ENCODE results near the gene PIGQ.
A peak's percentile ranks its signal among the peaks of the same experiment; 100 is the strongest.

PIGQ gene

DNA sequence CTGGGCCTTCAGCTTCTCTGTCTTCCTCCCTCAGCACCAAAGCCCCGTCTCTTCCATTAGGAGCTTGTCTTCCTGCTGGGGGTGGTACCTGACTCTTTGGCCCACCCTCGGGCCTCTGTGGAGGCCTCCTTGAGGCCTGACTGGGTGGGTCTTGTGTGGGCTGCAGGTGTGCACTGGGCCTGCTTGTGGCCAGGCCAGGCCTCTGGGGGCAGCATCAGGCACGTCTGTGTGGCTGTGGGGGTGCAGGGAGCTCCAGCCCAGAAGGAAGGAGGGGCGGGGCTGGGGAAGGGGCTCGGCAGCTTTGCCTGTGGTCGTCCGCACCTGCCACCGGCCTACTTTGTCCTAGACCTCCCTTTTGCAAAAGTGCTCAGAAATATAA lies 7.0 kb downstream of the PIGQ start:
- TF ChIP-seq, protein P1, sequence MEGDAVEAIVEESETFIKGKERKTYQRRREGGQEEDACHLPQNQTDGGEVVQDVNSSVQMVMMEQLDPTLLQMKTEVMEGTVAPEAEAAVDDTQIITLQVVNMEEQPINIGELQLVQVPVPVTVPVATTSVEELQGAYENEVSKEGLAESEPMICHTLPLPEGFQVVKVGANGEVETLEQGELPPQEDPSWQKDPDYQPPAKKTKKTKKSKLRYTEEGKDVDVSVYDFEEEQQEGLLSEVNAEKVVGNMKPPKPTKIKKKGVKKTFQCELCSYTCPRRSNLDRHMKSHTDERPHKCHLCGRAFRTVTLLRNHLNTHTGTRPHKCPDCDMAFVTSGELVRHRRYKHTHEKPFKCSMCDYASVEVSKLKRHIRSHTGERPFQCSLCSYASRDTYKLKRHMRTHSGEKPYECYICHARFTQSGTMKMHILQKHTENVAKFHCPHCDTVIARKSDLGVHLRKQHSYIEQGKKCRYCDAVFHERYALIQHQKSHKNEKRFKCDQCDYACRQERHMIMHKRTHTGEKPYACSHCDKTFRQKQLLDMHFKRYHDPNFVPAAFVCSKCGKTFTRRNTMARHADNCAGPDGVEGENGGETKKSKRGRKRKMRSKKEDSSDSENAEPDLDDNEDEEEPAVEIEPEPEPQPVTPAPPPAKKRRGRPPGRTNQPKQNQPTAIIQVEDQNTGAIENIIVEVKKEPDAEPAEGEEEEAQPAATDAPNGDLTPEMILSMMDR (IDR thresholded peaks at IDR 0.05; ENCODE audit: low read depth, low read length): no peak
- no peak for TF ChIP-seq EZH2phosphoT487 (IDR thresholded peaks at IDR 0.05; ENCODE audit: low read depth)

DNA sequence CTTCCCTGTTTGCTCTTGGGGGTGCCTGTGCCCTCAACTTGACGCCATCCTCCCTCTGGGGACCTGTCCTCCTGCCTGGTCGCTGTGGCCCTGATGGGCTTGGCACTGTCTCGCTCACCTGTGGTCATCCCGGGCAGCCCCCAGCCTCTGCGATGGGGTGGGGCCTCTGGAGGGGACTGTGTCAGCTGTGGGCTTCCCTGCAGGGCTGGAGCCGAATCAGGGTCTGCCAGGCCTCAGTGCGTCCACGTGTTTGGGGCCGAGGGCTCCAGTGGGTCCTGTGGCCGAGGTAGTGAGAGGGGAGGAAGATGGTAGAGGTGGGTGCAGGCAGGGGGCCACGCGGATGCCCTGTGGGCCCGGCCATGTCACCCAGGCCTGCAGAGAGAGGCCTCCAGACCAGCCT lies 8.0 kb downstream of the PIGQ start:
- Histone ChIP-seq H3K4me1 (ENCODE audit: low read length) (no peaks in the 10 kb centered on the region), H3K27me3 (ENCODE audit: low read depth, low read length) (no peaks in the 10 kb centered on the region), H3K4me2 (ENCODE audit: low read length) (no peak overlapping the region), H3K4me3 (ENCODE audit: low read length) (no peak overlapping the region), H2AFZ (ENCODE audit: low read depth, low read length) (no peak overlapping the region), H3K9ac (ENCODE audit: low read length) (no peak overlapping the region), H4K20me1 (ENCODE audit: insufficient read depth, low read length) (no peaks in the 10 kb centered on the region), H3K79me2 (ENCODE audit: low read length) (no peaks in the 10 kb centered on the region), H3K27ac (ENCODE audit: low read length) (no peak overlapping the region), H3K36me3 (replicated peaks; ENCODE audit: low read depth, low read length) (no peaks in the 10 kb centered on the region), H3K9me3 (ENCODE audit: insufficient read depth, low read length) (no peaks in the 10 kb centered on the region)
- TF ChIP-seq, protein P1 (IDR thresholded peaks at IDR 0.05; ENCODE audit: low read depth, low read length): no peak

More for the DNA sequence above, 7.0 kb downstream of the PIGQ start:
- Histone ChIP-seq H2AFZ (ENCODE audit: low read depth, low read length) (no peak overlapping the region), H3K9me3 (ENCODE audit: insufficient read depth, low read length) (no peaks in the 10 kb centered on the region), H3K4me1 (ENCODE audit: low read length) (no peaks in the 10 kb centered on the region), H3K36me3 (replicated peaks; ENCODE audit: low read depth, low read length) (no peaks in the 10 kb centered on the region), H3K79me2 (ENCODE audit: low read length) (no peaks in the 10 kb centered on the region), H3K9ac (ENCODE audit: low read length) (no peak overlapping the region), H3K4me2 (ENCODE audit: low read length) (no peak overlapping the region), H3K27ac (ENCODE audit: low read length) (no peak overlapping the region), H3K27me3 (ENCODE audit: low read depth, low read length) (no peaks in the 10 kb centered on the region), H3K4me3 (ENCODE audit: low read length) (no peak overlapping the region), H4K20me1 (ENCODE audit: insufficient read depth, low read length) (no peaks in the 10 kb centered on the region)

DNA sequence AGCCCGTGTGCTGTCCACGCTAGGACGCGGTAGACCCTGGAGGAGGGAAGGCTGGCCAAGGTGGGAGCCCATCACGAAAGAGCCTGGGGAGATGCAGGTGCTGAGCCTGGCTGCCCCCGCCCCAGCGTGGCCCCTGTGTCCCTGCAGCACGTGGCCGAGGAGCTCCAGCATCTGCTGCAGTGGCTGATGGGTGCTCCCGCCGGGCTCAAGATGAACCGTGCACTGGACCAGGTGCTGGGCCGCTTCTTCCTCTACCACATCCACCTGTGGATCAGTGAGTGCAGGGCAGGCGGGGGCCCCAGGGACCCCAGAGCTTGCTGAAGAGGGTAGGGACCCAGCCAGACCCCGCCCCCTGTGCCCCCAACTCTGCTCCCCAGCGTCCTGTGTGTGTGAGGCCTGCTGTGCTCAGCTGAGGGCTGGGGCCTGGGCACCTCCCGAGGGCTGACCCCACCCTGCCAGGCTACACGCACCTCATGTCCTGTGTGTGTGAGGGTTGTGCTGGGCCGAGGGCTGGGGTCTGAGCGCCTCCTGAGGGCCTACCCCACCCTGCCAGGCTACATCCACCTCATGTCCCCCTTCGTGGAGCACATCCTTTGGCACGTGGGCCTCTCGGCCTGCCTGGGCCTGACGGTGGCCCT lies 8.6 kb downstream of the PIGQ start:
- Histone ChIP-seq H3K27me3 (ENCODE audit: low read depth, low read length) (no peaks in the 10 kb centered on the region), H3K79me2 (ENCODE audit: low read length) (no peaks in the 10 kb centered on the region), H2AFZ (ENCODE audit: low read depth, low read length) (no peak overlapping the region), H4K20me1 (ENCODE audit: insufficient read depth, low read length) (no peaks in the 10 kb centered on the region), H3K4me3 (ENCODE audit: low read length) (no peak overlapping the region), H3K27ac (ENCODE audit: low read length) (no peak overlapping the region), H3K36me3 (replicated peaks; ENCODE audit: low read depth, low read length) (no peaks in the 10 kb centered on the region), H3K9me3 (ENCODE audit: insufficient read depth, low read length) (no peaks in the 10 kb centered on the region), H3K4me1 (ENCODE audit: low read length) (no peaks in the 10 kb centered on the region), H3K4me2 (ENCODE audit: low read length) (no peak overlapping the region; the same call in 1 of the 2 replicates), H3K9ac (ENCODE audit: low read length) (no peak overlapping the region)
- TF ChIP-seq EZH2phosphoT487 (IDR thresholded peaks at IDR 0.05; ENCODE audit: low read depth): no peak
- TF ChIP-seq, protein P1 (IDR thresholded peaks at IDR 0.05; ENCODE audit: low read depth, low read length): no peak

DNA sequence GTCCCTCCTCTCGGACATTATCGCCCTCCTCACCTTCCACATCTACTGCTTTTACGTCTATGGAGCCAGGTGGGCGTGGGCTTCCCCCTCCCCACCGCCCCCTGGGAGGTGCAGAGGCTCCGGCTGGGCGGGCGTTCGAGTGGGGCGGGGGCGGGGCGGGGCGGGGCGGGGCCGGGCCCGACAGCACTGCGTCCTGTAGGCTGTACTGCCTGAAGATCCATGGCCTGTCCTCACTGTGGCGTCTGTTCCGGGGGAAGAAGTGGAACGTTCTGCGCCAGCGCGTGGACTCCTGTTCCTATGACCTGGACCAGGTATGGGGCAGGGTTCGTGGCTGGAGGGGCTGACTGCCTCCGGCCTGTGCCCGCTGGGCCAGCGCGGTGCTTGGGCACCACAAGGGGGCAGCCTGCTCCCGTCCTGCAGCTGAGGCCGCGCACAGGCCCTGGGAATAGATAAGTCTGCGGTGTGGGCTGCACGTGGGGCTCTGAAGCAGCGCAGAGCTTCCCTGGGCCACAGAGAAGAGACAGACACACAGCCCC lies 9.2 kb downstream of the PIGQ start:
- Histone ChIP-seq H3K9me3 (ENCODE audit: insufficient read depth, low read length) (no peaks in the 10 kb centered on the region), H3K79me2 (ENCODE audit: low read length) (no peaks in the 10 kb centered on the region), H2AFZ (ENCODE audit: low read depth, low read length) (no peak overlapping the region), H3K4me3 (ENCODE audit: low read length) (peak overlapping the region; percentile 67), H3K9ac (ENCODE audit: low read length) (no peak overlapping the region), H3K27me3 (ENCODE audit: low read depth, low read length) (no peaks in the 10 kb centered on the region), H3K4me2 (ENCODE audit: low read length) (peak overlapping the region; percentile 72), H3K36me3 (replicated peaks; ENCODE audit: low read depth, low read length) (no peaks in the 10 kb centered on the region), H3K27ac (ENCODE audit: low read length) (no peak overlapping the region), H3K4me1 (ENCODE audit: low read length) (no peaks in the 10 kb centered on the region), H4K20me1 (ENCODE audit: insufficient read depth, low read length) (no peaks in the 10 kb centered on the region)
- no peak for TF ChIP-seq EZH2phosphoT487 (IDR thresholded peaks at IDR 0.05; ENCODE audit: low read depth)
- TF ChIP-seq, protein P1 (IDR thresholded peaks at IDR 0.05; ENCODE audit: low read depth, low read length): peak; percentile 81
